Spleen (tissue), 7 donors: ENCODE data around the gene PPT2.

ENCODE experiments used
- POLR2AphosphoS5 ChIP-seq, 3 donors: sonication (generic); formaldehyde crosslinking; IDR thresholded peaks; one replicate each; pipeline ENCODE4 v1.5.1; 2017; ENCODE audit warnings: antibody characterized with exemption in 3 of 3
- TF ChIP-seq, protein P1 (sequence below), 11 experiments: fragments of 200-600 bp in 7 of 11; fragments of 450-650 bp in 4 of 11; sonication (generic) in 4 of 11; IDR thresholded peaks in 8 of 11; conservative IDR thresholded peaks in 3 of 11; 1 replicate in 7 of 11; 2 replicates in 4 of 11; pipeline versions ENCODE4 v1.4.0 to v1.8.0; 2016 to 2021; ENCODE audit warnings: antibody characterized with exemption in 11 of 11, inconsistent platforms in 4 of 11, mild to moderate bottlenecking in 1 of 11
- donor health status: DM: no; HTN: no; CAD: no; lungs with moderate emphysema.
- donor health status: DM: no; HTN: no; CAD: no.
- donor health status: DM: no; HTN: no; CAD: no.

GRCh38 chr6:32184084-32184640, 30.2 kb downstream of the PPT2 start, which contains the start of gene AGER:
- TF ChIP-seq, protein P1, sequence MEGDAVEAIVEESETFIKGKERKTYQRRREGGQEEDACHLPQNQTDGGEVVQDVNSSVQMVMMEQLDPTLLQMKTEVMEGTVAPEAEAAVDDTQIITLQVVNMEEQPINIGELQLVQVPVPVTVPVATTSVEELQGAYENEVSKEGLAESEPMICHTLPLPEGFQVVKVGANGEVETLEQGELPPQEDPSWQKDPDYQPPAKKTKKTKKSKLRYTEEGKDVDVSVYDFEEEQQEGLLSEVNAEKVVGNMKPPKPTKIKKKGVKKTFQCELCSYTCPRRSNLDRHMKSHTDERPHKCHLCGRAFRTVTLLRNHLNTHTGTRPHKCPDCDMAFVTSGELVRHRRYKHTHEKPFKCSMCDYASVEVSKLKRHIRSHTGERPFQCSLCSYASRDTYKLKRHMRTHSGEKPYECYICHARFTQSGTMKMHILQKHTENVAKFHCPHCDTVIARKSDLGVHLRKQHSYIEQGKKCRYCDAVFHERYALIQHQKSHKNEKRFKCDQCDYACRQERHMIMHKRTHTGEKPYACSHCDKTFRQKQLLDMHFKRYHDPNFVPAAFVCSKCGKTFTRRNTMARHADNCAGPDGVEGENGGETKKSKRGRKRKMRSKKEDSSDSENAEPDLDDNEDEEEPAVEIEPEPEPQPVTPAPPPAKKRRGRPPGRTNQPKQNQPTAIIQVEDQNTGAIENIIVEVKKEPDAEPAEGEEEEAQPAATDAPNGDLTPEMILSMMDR (IDR thresholded peaks at IDR 0.05 in 8 of 11, conservative IDR thresholded peaks at IDR 0.05 in 3 of 11) = no peak
- TF ChIP-seq POLR2AphosphoS5 (IDR thresholded peaks at IDR 0.05) = peak; percentile 51 to 65 (median 65)
